Neural progenitor cell (in vitro differentiated cells): ENCODE data around the gene TBCEL. TPM values are rescaled to one million over a fixed set of nuclear protein-coding genes. Genes with fewer than 3 reads are reported as not detected.
"Not testable (repeated sequence)": the region's sequence is repeated elsewhere in the genome, so short reads cannot be mapped to it uniquely, and the experiment has no call there.

Source experiments
- DNase-seq: peaks from one replicate; pipeline ENCODE4 v3.0.0-alpha.2; 2016; ENCODE audit warnings: low spot score
- H2AFZ ChIP-seq: fragments of 200-600 bp; sonication (generic); replicated peaks from 2 replicates; pipeline ENCODE4 v1.6.1; 2016; ENCODE audit warnings: antibody characterized with exemption
- H3F3A ChIP-seq: fragments of 200-600 bp; sonication (generic); 2 replicates; pipeline ENCODE4 v1.6.1; 2016; ENCODE audit warnings: antibody characterized with exemption, low read depth
- H3K27ac ChIP-seq: fragments of 200-600 bp; sonication (generic); 2 replicates; pipeline ENCODE4 v1.5.1; 2016; ENCODE audit warnings: mild to moderate bottlenecking
- H3K27me3 ChIP-seq: fragments of 200-600 bp; sonication (generic); 2 replicates; pipeline ENCODE4 v1.6.1; 2016; ENCODE audit warnings: mild to moderate bottlenecking, moderate library complexity
- H3K36me3 ChIP-seq: fragments of 200-600 bp; sonication (generic); 2 replicates; pipeline ENCODE4 v1.5.1; 2016
- H3K4me1 ChIP-seq: fragments of 200-600 bp; sonication (generic); 2 replicates; pipeline ENCODE4 v1.6.1; 2016; ENCODE audit warnings: mixed run types
- H3K4me2 ChIP-seq: fragments of 200-600 bp; sonication (generic); 2 replicates; pipeline ENCODE4 v1.6.1; 2016
- H3K4me3 ChIP-seq: fragments of 200-600 bp; sonication (generic); 2 replicates; pipeline ENCODE4 v1.5.1; 2016
- H3K79me2 ChIP-seq: fragments of 200-600 bp; sonication (generic); 2 replicates; pipeline ENCODE4 v1.6.1; 2016; ENCODE audit warnings: low read depth
- H3K9ac ChIP-seq: fragments of 200-600 bp; sonication (generic); 2 replicates; pipeline ENCODE4 v1.6.1; 2016
- H3K9me3 ChIP-seq: fragments of 200-600 bp; sonication (generic); 2 replicates; pipeline ENCODE4 v1.5.1; 2016; ENCODE audit warnings: low read depth
- H4K20me1 ChIP-seq: fragments of 200-600 bp; sonication (generic); 2 replicates; pipeline ENCODE4 v1.6.1; 2016; ENCODE audit warnings: low read depth
- H3K27ac Mint-ChIP-seq: 3 replicates; pipeline ENCODE4 v1.8.0; 2021; ENCODE audit warnings: mixed read lengths
- H3K27me3 Mint-ChIP-seq: 2 replicates; pipeline ENCODE4 v1.8.0; 2022; ENCODE audit warnings: low read depth, mild to moderate bottlenecking, inconsistent platforms, moderate library complexity, mixed read lengths; ENCODE audit not compliant: insufficient read depth
- H3K36me3 Mint-ChIP-seq: 3 replicates; pipeline ENCODE4 v1.8.0; 2021; ENCODE audit warnings: mixed read lengths
- H3K4me1 Mint-ChIP-seq: 3 replicates; pipeline ENCODE4 v1.8.0; 2021; ENCODE audit warnings: mixed read lengths
- H3K4me3 Mint-ChIP-seq: 3 replicates; pipeline ENCODE4 v1.8.0; 2021; ENCODE audit warnings: mild to moderate bottlenecking, moderate library complexity, mixed read lengths
- H3K9me3 Mint-ChIP-seq: 3 replicates; pipeline ENCODE4 v1.8.0; 2020; ENCODE audit warnings: mixed read lengths
- CTCF ChIP-seq: fragments of 200-600 bp; sonication (generic); IDR thresholded peaks from 2 replicates; pipeline ENCODE4 v1.5.1; 2017; ENCODE audit warnings: antibody characterized with exemption, mild to moderate bottlenecking
- EZH2 ChIP-seq: fragments of 200-600 bp; sonication (generic); IDR thresholded peaks from 2 replicates; pipeline ENCODE4 v1.6.1; 2017; ENCODE audit warnings: antibody characterized with exemption, mild to moderate bottlenecking, moderate library complexity
- EZH2phosphoT487 ChIP-seq: fragments of 200-600 bp; sonication (generic); IDR thresholded peaks from 2 replicates; pipeline ENCODE4 v1.6.1; 2017; ENCODE audit warnings: antibody characterized with exemption
- total RNA-seq: library from RNA; depleted of rRNA; stranded (reverse); fragments of >200 nt; gene quantifications from 2 replicates; pipeline ENCODE4 v1.2.3, GENCODE V29; 2015; ENCODE audit warnings: low replicate concordance

The TBCEL gene
- total RNA-seq, 1 donor from 2014 or later = 22.3 TPM

GRCh38 chr11:121029153-121029552 lies 5.3 kb downstream of the TBCEL start:
- no peak overlapping the region for H3K4me3 ChIP-seq
- H3K9me3 Mint-ChIP-seq = no peaks in the 10 kb centered on the region
- H3K4me1 Mint-ChIP-seq = peaks cover 15% of the 10 kb centered on the region
- H3K36me3 Mint-ChIP-seq = no peaks in the 10 kb centered on the region
- H3K27ac ChIP-seq = no peak overlapping the region
- peaks cover 98% of the 10 kb centered on the region for H3K79me2 ChIP-seq
- no peaks in the 10 kb centered on the region for H3K27me3 Mint-ChIP-seq
- H3F3A ChIP-seq = no peaks in the 10 kb centered on the region
- H3K27ac Mint-ChIP-seq = no peak overlapping the region
- no peak overlapping the region for H2AFZ ChIP-seq
- no peaks in the 10 kb centered on the region for H3K27me3 ChIP-seq
- no peak overlapping the region for H3K4me3 Mint-ChIP-seq
- DNase-seq = no peak
- H3K9ac ChIP-seq = no peak overlapping the region
- H4K20me1 ChIP-seq = peaks cover 64% of the 10 kb centered on the region
- H3K9me3 ChIP-seq = no peaks in the 10 kb centered on the region
- H3K4me1 ChIP-seq = peaks cover 7% of the 10 kb centered on the region
- no peaks in the 10 kb centered on the region for H3K36me3 ChIP-seq
- H3K4me2 ChIP-seq = no peak overlapping the region
- TF ChIP-seq CTCF (no peak), EZH2phosphoT487 (no peak)

GRCh38 chr11:121029813-121030445 lies 6.0 kb downstream of the TBCEL start:
- H3K79me2 ChIP-seq = peaks cover 91% of the 10 kb centered on the region
- H3K9ac ChIP-seq = no peak overlapping the region
- no peaks in the 10 kb centered on the region for H3K36me3 Mint-ChIP-seq

GRCh38 chr11:121031167-121031566 lies 7.3 kb downstream of the TBCEL start:
- no peaks in the 10 kb centered on the region for H3K9me3 ChIP-seq
- H3K9me3 Mint-ChIP-seq = no peaks in the 10 kb centered on the region
- no peak overlapping the region for H3K9ac ChIP-seq
- no peak overlapping the region for H2AFZ ChIP-seq
- H3K4me1 ChIP-seq = no peaks in the 10 kb centered on the region
- H4K20me1 ChIP-seq = peaks cover 63% of the 10 kb centered on the region
- no peaks in the 10 kb centered on the region for H3K27me3 ChIP-seq
- no peak for TF ChIP-seq EZH2
- TF ChIP-seq EZH2phosphoT487 = no peak
- TF ChIP-seq CTCF = no peak
- peaks cover 81% of the 10 kb centered on the region for H3K79me2 ChIP-seq
- H3K27ac ChIP-seq = no peak overlapping the region
- DNase-seq = no peak
- no peaks in the 10 kb centered on the region for H3K36me3 ChIP-seq
- no peaks in the 10 kb centered on the region for H3F3A ChIP-seq
- no peaks in the 10 kb centered on the region for H3K36me3 Mint-ChIP-seq
- H3K27ac Mint-ChIP-seq = no peak overlapping the region
- no peak overlapping the region for H3K4me3 Mint-ChIP-seq
- no peak overlapping the region for H3K4me2 ChIP-seq
- no peaks in the 10 kb centered on the region for H3K27me3 Mint-ChIP-seq
- no peak overlapping the region for H3K4me3 ChIP-seq
- no peaks in the 10 kb centered on the region for H3K4me1 Mint-ChIP-seq

More at GRCh38 chr11:121029813-121030445, 6.0 kb downstream of the TBCEL start:
- Histone ChIP-seq H2AFZ (no peak overlapping the region), H3K4me2 (no peak overlapping the region), H3F3A (no peaks in the 10 kb centered on the region), H4K20me1 (peaks cover 63% of the 10 kb centered on the region), H3K27ac (no peak overlapping the region), H3K9me3 (no peaks in the 10 kb centered on the region), H3K4me3 (no peak overlapping the region), H3K36me3 (no peaks in the 10 kb centered on the region), H3K4me1 (peaks cover 4% of the 10 kb centered on the region), H3K27me3 (no peaks in the 10 kb centered on the region)
- Mint-ChIP-seq H3K9me3 (no peaks in the 10 kb centered on the region), H3K4me3 (no peak overlapping the region), H3K27ac (no peak overlapping the region), H3K27me3 (no peaks in the 10 kb centered on the region), H3K4me1 (peaks cover 10% of the 10 kb centered on the region)
- no peak for DNase-seq
- TF ChIP-seq EZH2 = no peak
- TF ChIP-seq CTCF = no peak
- TF ChIP-seq EZH2phosphoT487 = no peak

GRCh38 chr11:121031648-121032047 lies 7.7 kb downstream of the TBCEL start:
- not testable (repeated sequence) for H3K4me1 ChIP-seq, H3K27me3 Mint-ChIP-seq, H3K4me3 Mint-ChIP-seq, H3K27me3 ChIP-seq, H3K9me3 ChIP-seq, H3K36me3 ChIP-seq, H3F3A ChIP-seq, H2AFZ ChIP-seq, H3K4me2 ChIP-seq, DNase-seq, H3K9ac ChIP-seq, H3K36me3 Mint-ChIP-seq, H3K27ac ChIP-seq, H3K4me1 Mint-ChIP-seq, H3K27ac Mint-ChIP-seq, H3K9me3 Mint-ChIP-seq, H3K4me3 ChIP-seq
- H4K20me1 ChIP-seq = peaks cover 64% of the 10 kb centered on the region
- peaks cover 81% of the 10 kb centered on the region for H3K79me2 ChIP-seq
